HepG2 (cell line): ENCODE results near the gene ACYP2. TPM values are rescaled to one million over a fixed set of nuclear protein-coding genes. Genes with fewer than 3 reads are reported as not detected.

Experiments
- CBFB ChIP-seq: sonication (generic); formaldehyde crosslinking; IDR thresholded peaks from 2 replicates; pipeline ENCODE4 v1.4.0; 2020; ENCODE audit warnings: missing genetic modification reagents
- CENPT ChIP-seq: sonication (generic); formaldehyde crosslinking; IDR thresholded peaks from 2 replicates; pipeline ENCODE4 v1.8.0; 2022; ENCODE audit warnings: low read depth, mild to moderate bottlenecking, moderate library complexity, missing genetic modification reagents
- DMAP1 ChIP-seq: IDR thresholded peaks from 2 replicates; pipeline ENCODE4 v1.6.1; 2016
- EHMT2 ChIP-seq: fragments of 200-600 bp; sonication (generic); IDR thresholded peaks from 2 replicates; pipeline ENCODE4 v1.7.0; 2017; ENCODE audit warnings: antibody characterized with exemption, low read depth, low read length, borderline replicate concordance
- HMG20B ChIP-seq: conservative IDR thresholded peaks from 2 replicates; pipeline ENCODE4 v1.6.1; 2016; ENCODE audit warnings: missing genetic modification reagents, missing compliant biosample characterization
- HOXA5 ChIP-seq: sonication (generic); formaldehyde crosslinking; IDR thresholded peaks from 2 replicates; pipeline ENCODE4 v1.4.0; 2020; ENCODE audit warnings: missing genetic modification reagents
- HOXD1 ChIP-seq: sonication (generic); formaldehyde crosslinking; IDR thresholded peaks from 2 replicates; pipeline ENCODE4 v1.5.0; 2020; ENCODE audit warnings: missing genetic modification reagents
- NFATC3 ChIP-seq: sonication (generic); formaldehyde crosslinking; IDR thresholded peaks from 2 replicates; pipeline ENCODE4 v1.5.1; 2020; ENCODE audit warnings: mild to moderate bottlenecking, missing genetic modification reagents
- NFKB2 ChIP-seq: sonication (generic); formaldehyde crosslinking; IDR thresholded peaks from 2 replicates; pipeline ENCODE4 v1.4.0; 2020; ENCODE audit warnings: missing genetic modification reagents, borderline replicate concordance
- NPAS2 ChIP-seq: sonication (generic); formaldehyde crosslinking; IDR thresholded peaks from 2 replicates; pipeline ENCODE4 v1.8.0; 2022; ENCODE audit warnings: mild to moderate bottlenecking, missing genetic modification reagents, borderline replicate concordance
- RBFOX2 ChIP-seq: fragments of 200-400 bp; formaldehyde crosslinking; IDR thresholded peaks from 2 replicates; pipeline ENCODE4 v1.6.1; 2017; ENCODE audit warnings: low read depth, mild to moderate bottlenecking, low read length
- TARDBP ChIP-seq: sonication (generic); formaldehyde crosslinking; IDR thresholded peaks from 2 replicates; pipeline ENCODE4 v1.8.0; 2022; ENCODE audit warnings: mild to moderate bottlenecking, missing genetic modification reagents
- USF2 ChIP-seq, 2 experiments: sonication (generic) in 1 of 2; formaldehyde crosslinking in 1 of 2; IDR thresholded peaks; 2 replicates each; pipeline versions ENCODE4 v1.5.1 to v1.6.1; 2011 to 2020; ENCODE audit warnings: borderline replicate concordance in 1 of 2, low read depth in 1 of 2, low read length in 1 of 2, mild to moderate bottlenecking in 1 of 2, missing genetic modification reagents in 1 of 2, moderate library complexity in 1 of 2
- ZNF142 ChIP-seq: sonication (generic); formaldehyde crosslinking; IDR thresholded peaks from 2 replicates; pipeline ENCODE4 v1.4.0; 2020; ENCODE audit warnings: missing genetic modification reagents
- ZNF20 ChIP-seq: sonication (generic); formaldehyde crosslinking; IDR thresholded peaks from 2 replicates; pipeline ENCODE4 v1.4.0; 2020; ENCODE audit warnings: mild to moderate bottlenecking, moderate library complexity, missing genetic modification reagents
- ZNF510 ChIP-seq: sonication (generic); formaldehyde crosslinking; IDR thresholded peaks from 2 replicates; pipeline ENCODE4 v1.4.0; 2020; ENCODE audit warnings: low read depth, mild to moderate bottlenecking, missing genetic modification reagents
- ZNF607 ChIP-seq: sonication (generic); formaldehyde crosslinking; IDR thresholded peaks from 2 replicates; pipeline ENCODE4 v1.5.1; 2020; ENCODE audit warnings: missing genetic modification reagents, mild to moderate bottlenecking, borderline replicate concordance
- ZNF891 ChIP-seq: sonication (generic); formaldehyde crosslinking; IDR thresholded peaks from 2 replicates; pipeline ENCODE4 v1.5.0; 2020; ENCODE audit warnings: mild to moderate bottlenecking, missing genetic modification reagents
- ZUFSP ChIP-seq: sonication (generic); formaldehyde crosslinking; IDR thresholded peaks from 2 replicates; pipeline ENCODE4 v1.9.0; 2021; ENCODE audit warnings: missing genetic modification reagents, mild to moderate bottlenecking, borderline replicate concordance
- polyA plus RNA-seq, 8 experiments: library from polyadenylated mRNA; depleted of rRNA in 3 of 8; stranded (reverse) in 7 of 8; unstranded in 1 of 8; fragments of >200 nt; fragmentation: Illumina TruSeq in 4 of 8; extraction: Trizol in 4 of 8; gene quantifications; 2 replicates each; pipeline versions ENCODE4 v1.2.1 to v1.2.3, GENCODE V29; 2011 to 2016; ENCODE audit warnings: low read depth in 4 of 8, missing spikeins in 1 of 8, mixed read lengths in 1 of 8; ENCODE audit not compliant: insufficient read depth in 1 of 8
- total RNA-seq, 5 experiments: library from RNA; depleted of rRNA; stranded (reverse); fragments of >200 nt; fragmentation: Illumina TruSeq; extraction: Trizol; gene quantifications; 2 replicates each; pipeline ENCODE4 v1.2.3, GENCODE V29; 2016; ENCODE audit warnings: low read depth in 1 of 5

Gene ACYP2
- total and polyA plus RNA-seq, 2 of the 13 experiments (the other 11 are each of a cell fraction or from before 2014, with no cell fraction given) = 12.3 to 12.7 TPM

GRCh38 chr2:54233832-54234649 is 118.6 kb downstream of the ACYP2 start (continued):
- no peak for TF ChIP-seq ZUFSP (CRISPR knock-in tag)
- TF ChIP-seq CENPT (CRISPR knock-in tag) = no peak
- peak; percentile 64 for TF ChIP-seq CBFB (CRISPR knock-in tag)
- TF ChIP-seq ZNF142 (CRISPR knock-in tag) = 0 out of 2 replicates have a peak, but pooled peaks have one; percentile 35
- TF ChIP-seq ZNF20 (CRISPR knock-in tag) = no peak
- TF ChIP-seq DMAP1 (CRISPR knock-in tag) = peak; percentile 58
- TF ChIP-seq NFATC3 = peak; percentile 53; the same call in 1 of the 2 replicates
- TF ChIP-seq ZNF510 (CRISPR knock-in tag) = no peak
- no peak for TF ChIP-seq HOXA5 (CRISPR knock-in tag)
- no peak for TF ChIP-seq USF2 (IDR thresholded peaks at IDR 0.05; ENCODE audit: low read depth, low read length)
- no peak for TF ChIP-seq USF2 (CRISPR knock-in tag; IDR thresholded peaks at IDR 0.05; ENCODE audit: borderline replicate concordance)
- no peak for TF ChIP-seq NFKB2
- no peak for TF ChIP-seq ZNF891 (CRISPR knock-in tag)
- TF ChIP-seq TARDBP = peak; percentile 90
- TF ChIP-seq ZNF607 (CRISPR knock-in tag) = no peak
- TF ChIP-seq HOXD1 (CRISPR knock-in tag) = peak; percentile 95
- peak; percentile 99 for TF ChIP-seq EHMT2
- TF ChIP-seq NPAS2 = no peak
- TF ChIP-seq HMG20B (CRISPR knock-in tag) = peak; percentile 95
- no peak for TF ChIP-seq RBFOX2
